D721Med (cell line): ENCODE data around the gene ARID1B.

Experiments
- DNase-seq: peaks from one replicate; pipeline ENCODE4 v3.0.0; 2011; ENCODE audit warnings: low spot score; ENCODE audit not compliant: insufficient read length
- FAIRE-seq: peaks from 2 replicates; lab custom pipeline; 2011; peaks lifted over from hg19 to GRCh38; lab: Jason Lieb, UNC
- CTCF ChIP-seq: IDR thresholded peaks from 2 replicates; pipeline ENCODE4 v1.5.1; 2012; ENCODE audit warnings: mild to moderate bottlenecking, control low read depth; ENCODE audit not compliant: insufficient read depth; ENCODE audit errors: missing control alignments

ARID1B gene

DNA sequence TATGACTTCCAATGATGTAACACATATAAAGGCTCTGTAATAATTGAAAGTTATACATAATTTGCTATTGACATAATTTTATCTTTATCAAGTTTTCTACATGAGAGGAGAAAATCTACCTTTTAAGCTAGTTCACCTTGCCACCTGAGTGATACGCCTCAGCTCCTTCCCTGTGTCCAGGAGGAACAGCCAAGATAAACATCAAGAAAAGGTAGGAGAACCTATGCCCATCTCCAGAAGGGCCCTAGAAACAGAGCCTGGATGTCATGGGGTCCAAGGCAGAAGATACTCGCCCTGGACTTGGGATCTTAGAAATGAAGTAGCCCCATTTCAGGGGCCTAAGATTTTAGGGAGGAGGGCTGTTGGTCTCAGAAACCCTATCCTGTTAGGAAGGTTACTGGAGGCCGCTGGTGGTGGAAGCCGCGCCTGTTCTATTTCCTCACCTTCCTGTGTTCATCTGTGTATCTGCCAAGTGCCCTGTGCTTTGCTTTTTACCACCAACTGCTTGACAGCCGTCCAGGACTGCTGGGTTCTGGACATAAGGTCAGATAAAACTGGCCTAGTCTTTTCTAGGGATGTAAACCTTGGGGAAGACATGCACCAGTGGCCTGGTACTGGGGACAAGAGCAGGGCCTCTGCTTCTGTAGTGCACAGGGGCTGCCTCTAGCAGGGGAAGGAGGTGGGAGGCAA lies 178.5 kb downstream of the ARID1B start:
- TF ChIP-seq CTCF, result no peak
- DNase-seq, result no peak
- FAIRE-seq, result no peak

DNA sequence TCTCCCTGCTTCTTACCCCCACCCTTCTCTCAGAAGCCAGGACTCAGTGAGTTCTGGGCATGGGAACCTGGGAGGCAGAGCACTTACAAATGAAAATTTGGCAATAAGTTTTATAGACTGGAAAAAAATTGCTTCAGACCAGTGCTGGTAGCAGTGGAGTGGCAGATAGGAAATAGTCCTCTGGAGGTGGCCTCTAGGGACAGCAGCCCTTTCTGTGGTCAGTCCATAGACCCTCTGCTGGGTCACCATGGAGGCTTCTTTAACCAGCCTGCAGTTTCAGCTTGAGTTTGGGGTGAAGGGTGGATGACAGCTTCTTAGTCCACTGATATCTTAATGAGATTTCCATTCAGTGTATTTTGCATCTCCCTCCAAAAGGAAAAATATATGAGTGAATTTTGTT lies 179.1 kb downstream of the ARID1B start:
- no peak for TF ChIP-seq CTCF
- no peak for DNase-seq
- FAIRE-seq, result no peak

DNA sequence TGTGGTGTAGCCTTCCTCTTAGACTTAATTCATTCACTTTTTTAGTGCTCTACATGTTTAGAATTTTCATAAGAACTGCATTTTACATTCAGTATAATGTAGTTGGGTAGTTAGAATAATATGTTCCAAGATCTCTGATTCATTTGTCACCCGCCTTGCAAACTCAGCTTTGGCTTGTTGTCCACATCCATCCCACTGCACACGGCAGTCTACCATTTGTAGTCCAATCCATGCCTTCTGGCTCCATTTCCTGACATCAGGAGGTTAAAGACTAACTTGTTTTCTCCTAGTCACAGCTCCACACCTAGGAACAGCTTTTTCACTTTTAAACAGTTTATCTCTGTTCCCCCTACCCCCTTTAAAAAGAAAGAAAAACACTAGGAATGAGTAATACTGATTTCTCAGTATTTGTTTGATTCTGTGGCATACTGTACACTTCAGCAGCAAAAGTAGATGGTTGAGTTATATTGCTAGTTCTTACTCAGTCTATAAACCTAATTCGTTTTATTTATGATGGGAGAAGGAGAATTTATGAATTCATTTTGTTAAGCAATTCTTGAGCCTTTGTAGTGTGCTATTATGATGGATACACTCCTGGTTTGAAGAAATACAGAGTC lies 180.9 kb downstream of the ARID1B start:
- TF ChIP-seq CTCF, result no peak
- no peak for FAIRE-seq
- no peak for DNase-seq

- no peak for FAIRE-seq
- no peak for TF ChIP-seq CTCF
- no peak for DNase-seq
These were observed 183.3 kb downstream of the ARID1B start for GRCh38 chr6:156960525-156960924.

DNA sequence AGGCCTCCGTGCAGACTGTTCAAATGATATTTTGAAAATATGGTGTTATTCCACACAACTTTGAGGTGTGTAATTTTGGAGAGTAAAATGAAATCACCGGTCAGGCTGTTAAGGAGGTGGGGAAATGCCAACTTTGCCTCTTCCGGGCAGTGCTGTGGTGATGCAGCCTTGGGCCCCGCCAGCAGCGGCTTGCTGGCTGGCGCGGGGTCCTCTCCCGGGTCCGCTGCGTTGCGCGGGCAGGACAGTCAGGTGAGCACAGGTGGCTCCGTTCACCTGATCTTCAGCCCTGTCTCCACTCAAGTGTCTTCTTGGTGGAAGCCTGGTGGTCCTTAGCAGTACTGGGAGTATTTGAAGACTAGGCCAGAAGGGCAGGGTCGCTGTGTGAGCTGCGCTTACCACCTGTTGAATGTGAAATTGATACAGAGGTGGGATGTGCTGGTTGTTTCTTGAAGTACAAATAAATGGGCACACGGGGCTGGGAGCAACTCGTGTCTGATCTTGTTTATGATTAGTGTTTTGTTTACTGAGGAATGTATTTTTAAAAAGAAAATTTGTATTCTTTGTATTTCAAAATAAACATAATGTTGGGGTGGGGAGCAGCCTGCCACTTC lies 184.2 kb downstream of the ARID1B start:
- TF ChIP-seq CTCF, result no peak
- DNase-seq (no peak), FAIRE-seq (no peak)

DNA sequence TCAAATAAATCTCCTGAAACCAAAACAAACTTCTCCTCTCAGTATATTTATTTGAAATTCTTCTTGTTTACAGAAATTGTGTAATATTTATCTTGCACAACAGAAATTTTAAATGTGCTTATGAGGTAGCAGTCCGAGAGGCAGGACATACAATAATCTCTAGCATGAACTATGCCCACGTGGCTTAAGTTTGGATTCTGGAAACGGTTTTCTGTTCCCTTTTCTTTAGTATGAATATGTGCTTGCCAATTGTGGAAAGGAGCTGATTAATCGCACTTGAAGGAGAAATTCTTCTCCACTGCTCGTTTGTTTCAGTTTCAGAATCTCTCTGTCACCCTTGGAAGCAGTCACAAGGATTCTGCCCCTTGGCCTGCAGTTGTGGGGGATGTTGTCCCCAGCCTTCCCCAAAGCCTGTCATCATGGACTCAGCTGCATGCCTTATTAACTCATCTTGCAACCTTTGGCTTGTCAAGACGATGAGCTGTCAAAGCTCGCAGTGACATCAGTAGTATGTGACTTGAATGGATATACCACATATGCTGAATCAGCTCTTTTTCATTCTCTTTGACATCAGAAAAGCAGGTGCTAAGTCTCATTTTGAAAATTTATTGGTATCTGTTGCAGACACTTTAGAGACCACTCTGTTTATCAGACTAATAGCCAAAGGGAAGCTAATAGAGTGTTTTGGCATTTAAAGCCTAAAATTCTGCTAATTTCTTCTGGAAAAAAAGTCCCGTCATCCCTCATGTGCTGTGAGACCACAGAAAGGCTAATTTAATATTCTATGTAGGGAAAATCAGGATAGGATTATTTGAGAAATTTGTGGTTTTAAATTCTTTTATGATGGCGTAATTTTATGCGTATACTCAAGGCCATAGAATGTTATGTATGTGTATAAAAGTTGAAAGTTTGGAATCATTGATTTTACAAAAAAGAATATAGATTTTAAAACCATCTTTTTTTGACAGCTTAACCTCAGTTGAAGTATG lies 186.8 kb downstream of the ARID1B start:
- DNase-seq, result no peak
- no peak for FAIRE-seq
- TF ChIP-seq CTCF, result no peak
